Activated T-cell treated with anti-CD3 and anti-CD28 coated beads, Interleukin-2, amount 50 U/mL, for 1 hour (primary cell): ENCODE measurements around the gene OMA1.

Experiments used
- DNase-seq: peaks from one replicate; pipeline ENCODE4 v3.0.0-alpha.2; 2020

OMA1 gene

DNA sequence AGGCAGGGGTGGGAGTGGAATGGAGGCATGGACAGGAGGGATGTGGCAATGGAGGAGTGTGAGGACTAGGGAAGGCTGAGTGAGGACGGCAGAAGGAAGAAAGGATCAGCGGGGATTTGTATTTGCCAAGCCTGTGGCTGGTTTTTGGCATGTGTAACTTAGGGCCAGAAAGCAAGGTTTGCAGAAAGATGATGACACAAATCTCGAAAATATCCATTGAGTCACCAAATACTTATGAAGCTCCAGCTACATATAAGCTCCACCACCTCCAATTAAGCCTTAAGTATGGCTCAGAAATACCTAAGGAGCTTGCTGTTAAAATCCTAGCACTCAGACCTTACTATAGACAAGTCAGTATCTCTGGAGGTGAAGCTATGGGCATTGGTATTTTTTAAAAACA lies 90.1 kb downstream of the OMA1 start:
- DNase-seq: no peak

DNA sequence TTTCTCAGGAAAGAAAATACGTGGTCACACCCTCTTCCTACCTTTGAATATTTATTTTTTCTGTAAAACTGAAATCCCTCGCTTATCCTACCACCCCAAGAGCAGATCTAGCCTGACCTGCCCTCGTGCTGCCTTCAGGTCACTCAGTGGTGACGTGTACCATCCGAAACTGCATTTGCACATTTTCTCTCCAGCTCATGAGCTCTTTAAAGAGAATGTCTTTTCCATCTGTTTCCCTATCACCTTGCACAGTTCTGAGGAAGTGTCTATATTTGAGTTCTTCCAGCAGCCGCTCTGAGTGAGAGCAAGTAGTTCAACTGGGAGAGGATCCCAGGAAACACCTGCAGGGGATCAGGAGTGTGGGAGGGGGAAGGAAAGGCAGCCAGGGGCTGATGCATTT lies 91.7 kb downstream of the OMA1 start:
- no peak for DNase-seq

DNA sequence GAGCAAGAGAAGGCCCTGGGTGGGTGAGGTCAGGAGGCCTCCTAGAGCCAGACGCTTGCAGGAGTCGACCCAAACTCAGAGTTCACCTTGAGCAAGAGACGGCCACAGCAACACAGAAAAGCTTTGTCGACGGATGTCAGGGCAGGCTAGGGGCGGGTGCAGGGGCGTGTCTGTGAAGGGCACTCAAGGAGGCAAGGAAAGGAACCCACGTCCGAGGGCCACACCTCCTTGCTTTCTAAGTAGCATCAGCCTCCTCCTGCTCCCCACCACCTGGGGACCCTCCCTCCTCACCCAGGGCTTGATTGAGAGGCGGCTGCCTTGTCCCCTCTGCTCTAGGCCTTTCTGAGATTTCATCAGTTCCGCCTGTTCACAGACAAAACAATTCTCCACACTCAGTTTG lies 92.1 kb downstream of the OMA1 start:
- DNase-seq: no peak

DNA sequence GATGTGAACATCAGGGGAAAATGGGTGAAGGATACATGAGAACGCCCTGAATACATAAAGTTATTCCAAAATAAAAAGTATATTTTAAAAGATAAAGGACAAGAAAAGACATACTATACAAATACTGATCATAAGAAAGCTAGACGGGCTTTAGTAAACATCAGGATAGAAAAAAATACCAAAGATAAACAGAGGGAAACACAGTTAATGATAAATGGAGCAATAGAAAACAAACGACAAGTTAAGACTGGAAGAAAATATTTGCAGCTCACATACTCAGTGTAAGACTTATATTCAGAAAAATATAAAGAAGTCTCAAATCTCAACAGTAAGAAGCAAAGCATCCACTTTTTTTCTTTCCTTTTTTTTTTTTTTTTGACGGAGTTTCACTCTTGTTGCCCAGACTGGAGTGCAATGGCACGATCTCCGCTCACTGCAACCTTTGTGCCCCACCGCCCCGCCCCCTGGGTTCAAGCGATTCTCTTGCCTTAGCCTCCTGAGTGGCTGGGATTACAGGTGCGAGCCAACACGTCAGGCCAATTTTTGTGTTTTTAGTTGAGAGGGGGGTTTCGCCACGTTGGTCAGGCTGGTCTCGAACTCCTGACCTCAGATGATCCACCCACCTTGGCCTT lies 94.8 kb downstream of the OMA1 start:
- no peak for DNase-seq

DNA sequence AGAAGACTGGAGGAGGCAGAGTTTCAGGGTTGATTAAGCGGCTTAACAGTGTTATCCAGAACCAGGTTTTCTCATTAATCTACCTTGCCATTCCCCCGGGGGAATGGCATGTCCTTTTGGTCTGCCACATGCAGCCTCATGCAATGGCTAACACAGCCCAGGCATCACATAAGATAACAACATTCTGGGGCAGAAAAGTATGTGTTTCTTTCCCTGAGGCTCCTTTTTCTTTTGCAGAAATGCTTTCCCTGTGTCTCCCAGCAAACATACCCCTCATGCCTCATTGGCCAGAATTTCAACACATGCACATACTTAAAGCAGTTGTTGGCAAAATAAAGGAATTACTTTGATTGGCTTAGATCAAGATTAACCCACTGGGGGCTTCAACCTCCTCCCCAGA lies 98.6 kb downstream of the OMA1 start:
- no peak for DNase-seq

DNA sequence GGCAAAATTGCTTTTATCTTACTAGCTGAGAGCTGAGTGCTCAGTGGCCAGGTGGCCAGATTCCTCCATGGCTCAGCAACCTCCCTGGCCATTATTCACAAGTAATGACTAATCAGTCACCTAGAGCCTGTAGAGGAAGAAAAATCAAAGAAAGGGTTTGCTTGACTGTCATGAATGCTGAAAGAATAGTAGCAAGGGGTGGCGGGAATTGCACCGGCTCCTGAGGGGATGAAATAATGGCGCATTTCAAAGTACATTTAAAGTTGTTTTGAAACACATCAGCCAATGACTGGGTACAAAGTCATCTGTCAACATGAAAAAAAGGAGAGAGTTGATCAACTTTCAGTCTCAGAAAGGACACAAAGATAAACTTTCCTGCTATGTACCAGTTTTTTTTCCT lies 99.5 kb downstream of the OMA1 start:
- no peak for DNase-seq

DNA sequence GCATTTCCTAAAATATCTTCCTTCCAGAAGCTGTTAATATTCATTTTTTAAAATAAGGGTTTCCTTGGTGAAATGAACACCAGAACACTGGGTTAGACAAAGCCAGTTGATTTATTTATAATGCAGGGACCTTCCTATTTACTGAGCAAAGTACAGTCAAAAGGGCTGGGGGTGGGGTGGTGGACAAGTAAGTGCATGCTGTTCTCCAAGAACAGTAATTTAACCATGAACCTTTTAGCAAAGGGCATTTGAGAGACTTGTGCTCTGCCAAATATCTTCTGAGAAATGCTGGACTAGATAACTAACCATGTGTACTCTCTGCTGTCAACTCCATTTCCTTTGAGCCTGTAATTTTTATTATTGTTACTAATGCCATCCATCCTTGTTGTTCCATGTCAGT lies 100.2 kb downstream of the OMA1 start:
- DNase-seq: no peak

DNA sequence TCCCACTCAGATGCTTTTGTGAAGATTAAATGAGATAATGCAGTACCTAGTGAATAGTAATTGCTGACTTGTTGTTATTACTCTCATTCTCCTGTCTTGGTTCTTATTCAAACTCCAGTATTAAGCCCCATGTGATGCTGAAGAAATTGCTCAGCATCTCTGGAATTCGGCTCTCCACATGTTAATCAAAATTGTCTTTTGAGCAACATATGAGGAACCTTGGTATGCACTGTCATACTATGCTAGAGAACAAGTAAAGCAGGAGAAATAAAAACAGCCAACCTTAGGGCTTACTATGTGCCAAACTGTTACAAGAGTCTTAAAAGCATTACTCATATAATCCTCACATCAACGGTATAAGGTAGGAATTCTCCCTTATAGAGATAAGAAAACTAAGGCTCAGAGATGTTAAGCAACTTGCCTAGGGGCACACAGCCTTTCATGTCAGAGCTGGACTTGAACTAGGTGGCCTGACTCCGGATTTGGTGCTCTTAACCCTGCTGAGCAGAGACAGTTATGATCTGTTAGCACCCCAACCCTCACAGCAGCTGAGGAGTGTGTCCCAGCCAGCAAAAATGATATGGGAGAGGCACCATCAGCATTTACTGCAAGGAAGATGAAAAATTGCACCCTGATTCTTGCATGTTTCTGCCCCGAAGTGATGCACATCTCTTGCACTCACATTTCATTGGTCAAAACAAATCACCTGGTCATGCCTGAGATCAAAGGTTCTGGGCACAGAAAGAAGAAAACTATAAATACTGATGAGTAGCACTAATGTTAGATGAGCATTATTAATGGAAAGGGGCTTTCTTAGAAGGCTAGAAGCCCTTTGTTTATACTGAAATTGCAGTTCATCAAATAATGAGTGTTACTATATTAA lies 102.3 kb downstream of the OMA1 start:
- DNase-seq: no peak

DNA sequence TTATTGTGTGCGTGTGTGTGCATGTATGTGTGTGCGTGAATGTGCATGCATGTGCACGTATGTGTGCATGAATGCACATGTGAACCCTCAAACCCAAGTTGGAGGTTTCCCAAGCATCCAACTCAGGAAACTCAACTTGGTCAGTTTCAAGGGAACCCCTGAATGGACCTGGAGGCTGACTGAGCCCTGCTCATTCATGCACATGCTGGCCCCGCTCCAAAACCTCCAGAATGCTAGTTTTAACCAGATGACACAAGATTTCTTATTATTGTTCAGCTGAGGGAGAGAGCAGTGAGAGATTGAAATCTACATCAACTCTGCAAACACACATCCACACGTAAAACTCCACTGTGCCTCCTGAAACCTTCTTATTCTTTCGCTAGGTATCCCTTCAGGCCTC lies 104.4 kb downstream of the OMA1 start:
- no peak for DNase-seq

DNA sequence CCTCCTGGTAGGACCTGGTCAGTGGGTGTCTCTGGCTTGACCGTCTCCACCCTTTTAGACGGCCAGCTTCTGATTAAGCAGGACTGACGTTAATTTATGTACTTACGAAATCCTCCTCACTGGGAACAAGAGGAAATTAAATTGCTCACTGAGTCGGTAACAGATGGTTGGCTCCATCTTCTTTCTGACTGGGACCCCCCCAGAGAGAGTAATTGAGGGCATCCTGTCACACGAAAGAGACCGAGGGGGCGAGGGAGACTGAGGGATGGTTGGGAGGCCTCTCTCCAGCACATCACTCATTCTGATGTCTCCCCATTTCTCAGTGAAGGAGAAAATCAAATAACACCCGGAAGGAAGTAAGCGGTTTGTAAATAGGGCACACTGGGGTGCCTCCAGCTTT lies 104.8 kb downstream of the OMA1 start:
- DNase-seq: no peak

DNA sequence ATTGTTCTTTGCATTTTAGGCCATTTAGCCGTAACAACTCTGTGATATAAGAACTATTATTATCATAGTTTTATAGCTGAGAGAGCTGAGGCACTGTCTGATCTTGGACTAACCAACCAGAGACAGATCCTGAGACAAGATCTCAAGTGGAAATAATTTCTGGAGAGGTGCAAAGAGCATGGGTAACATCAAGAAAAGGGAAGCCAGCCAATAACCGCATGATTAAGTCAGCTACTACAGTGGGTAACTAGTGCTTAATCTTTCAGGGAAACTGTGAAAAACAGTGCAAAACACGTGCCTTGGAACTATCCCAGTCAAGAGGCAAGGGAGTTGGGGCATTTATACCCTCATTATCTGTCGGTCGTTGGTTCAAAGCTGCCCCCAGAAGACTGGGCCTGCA lies 105.8 kb downstream of the OMA1 start:
- no peak for DNase-seq

DNA sequence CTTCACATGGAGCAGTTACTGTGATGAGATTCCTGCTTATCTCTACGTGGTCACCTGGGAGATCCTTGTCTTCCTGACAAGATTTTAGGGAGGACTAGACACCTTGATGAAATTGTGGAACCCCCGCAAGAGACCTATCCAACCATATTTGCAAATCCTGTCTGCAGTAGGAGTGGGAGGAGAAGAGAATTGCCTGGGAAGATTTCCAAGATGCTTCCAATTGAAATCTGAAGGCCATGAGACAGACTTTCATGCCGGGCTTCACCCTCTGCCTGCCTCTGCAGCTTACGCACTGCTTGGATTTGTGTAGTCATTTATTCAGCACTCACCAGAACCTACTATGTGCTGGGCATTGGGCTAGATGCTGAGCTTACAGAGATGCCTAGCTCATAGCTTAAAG lies 106.6 kb downstream of the OMA1 start:
- no peak for DNase-seq

DNA sequence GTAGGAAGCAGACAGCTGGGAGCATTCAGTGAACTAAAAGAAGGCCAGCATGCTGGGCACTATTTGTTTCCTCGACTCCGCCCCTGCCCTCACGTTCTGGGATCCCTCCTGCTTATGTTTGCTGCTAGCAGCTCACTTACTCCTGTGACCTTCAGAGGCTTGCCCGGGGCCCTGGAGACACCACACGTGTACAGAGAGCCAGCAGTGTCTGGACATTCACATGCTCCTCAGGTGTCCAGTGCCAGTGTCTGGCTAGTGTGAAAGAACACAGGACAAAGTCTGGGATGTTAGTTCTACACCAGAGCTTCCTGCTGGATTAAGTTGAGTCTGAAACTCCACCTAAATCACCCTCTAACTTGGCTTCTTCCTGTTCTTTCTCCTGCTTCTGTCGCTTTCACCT lies 108.1 kb downstream of the OMA1 start:
- no peak for DNase-seq

DNA sequence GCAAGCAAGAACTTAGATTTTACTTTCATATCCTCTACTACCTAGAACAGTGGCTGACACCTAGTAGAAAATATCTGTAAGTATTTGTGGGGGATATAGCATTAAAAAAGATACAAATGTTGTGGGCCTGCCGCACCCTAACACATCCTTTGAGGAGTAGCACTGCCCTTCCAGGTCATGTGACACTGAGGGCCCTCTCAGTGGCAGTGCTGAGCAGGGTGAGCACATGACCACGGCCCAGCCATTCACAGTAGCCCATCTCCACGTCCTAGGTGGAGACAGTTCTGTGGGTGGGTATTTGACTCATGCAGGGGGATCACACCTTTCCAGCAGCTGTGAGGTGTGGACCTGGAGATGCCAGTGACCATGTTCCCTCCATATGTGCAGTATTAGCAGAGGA lies 108.9 kb downstream of the OMA1 start:
- DNase-seq: no peak

DNA sequence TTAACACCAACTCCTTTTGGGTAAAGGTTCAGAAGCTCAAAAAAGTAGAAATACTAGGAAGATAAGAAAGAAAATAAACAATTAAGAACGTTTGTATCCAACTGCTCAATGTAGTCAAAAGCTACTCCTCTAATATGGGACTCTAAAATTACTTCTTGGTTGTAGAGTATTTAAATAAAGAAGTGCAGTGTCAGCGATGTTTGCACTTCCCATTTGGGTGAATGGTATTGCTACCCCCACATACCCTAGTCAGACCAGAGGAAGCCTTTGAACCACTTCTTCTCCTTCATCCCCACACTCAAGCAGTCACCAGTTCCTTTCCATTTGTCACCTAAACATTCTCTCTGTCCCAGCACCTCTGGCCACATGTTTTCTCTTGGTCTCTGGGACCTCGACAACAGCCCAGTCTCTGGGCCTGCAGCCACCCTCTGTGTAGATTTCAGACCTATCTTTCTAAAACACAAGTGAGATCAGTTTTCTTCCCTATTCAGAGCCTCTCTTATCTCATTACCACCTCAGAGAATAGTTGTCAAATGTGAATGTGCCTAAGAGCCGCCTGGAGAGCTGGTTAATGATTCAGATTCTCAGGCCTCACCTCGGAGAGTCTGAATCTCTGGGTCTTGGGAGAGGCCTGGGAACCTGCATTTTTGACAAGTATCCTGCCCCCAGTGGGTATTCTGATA lies 109.8 kb downstream of the OMA1 start:
- DNase-seq: no peak

DNA sequence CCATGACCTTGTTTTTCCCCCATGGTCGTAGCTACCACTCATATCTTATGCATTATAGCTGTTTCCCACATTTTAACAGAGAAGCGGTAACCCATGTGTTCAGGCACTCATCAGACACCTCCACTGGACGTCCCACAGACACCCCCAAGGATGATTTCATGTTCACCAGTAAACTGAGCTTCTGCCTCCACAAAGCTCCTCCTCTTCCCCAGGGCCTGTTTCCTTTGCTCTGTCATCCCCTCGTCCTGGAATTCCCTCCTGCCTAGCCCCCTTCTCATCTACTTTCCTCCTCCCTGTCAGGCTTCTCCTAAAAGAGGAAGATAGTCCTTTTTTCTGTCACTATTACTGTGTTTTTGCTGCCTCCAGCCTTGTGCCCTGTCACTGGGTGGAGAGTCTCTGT lies 111.2 kb downstream of the OMA1 start:
- DNase-seq: no peak

DNA sequence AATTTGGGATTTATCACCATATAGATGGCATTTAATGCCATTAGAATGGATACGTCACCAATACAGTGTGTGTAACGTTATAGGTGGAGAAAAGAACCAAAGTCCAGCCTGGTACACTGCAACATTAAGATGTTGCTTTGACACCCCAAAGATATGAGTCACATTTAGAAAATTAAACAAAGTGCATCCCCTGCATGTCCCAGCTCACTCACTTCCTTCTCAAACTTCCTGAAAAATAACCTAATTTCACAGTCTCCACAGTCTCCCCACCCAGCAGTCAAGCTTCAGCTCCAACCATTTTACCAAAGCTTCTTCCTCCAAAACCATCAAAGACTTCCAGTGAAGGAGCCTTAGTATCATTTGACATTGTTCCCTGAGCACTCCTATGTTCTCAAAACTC lies 111.9 kb downstream of the OMA1 start:
- DNase-seq: no peak

DNA sequence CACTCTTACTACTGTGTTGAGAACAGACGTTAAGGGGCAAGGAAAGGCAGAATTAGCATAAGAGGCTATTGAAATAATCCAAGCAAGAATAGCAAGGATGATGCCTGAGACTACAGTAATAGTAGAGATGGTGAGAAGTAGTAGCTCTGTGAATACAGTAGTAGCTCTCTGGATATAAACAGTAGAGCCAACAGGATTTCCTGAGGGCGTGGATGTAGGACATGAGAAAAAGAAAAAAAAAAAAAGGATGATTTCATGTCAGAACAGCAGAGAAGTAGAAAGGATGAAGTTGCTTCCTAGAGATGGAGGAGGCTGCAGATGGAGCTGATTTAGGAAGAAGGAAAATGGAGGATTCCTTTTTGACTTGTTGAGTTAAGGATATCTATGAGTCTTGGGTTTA lies 112.3 kb downstream of the OMA1 start:
- no peak for DNase-seq

DNA sequence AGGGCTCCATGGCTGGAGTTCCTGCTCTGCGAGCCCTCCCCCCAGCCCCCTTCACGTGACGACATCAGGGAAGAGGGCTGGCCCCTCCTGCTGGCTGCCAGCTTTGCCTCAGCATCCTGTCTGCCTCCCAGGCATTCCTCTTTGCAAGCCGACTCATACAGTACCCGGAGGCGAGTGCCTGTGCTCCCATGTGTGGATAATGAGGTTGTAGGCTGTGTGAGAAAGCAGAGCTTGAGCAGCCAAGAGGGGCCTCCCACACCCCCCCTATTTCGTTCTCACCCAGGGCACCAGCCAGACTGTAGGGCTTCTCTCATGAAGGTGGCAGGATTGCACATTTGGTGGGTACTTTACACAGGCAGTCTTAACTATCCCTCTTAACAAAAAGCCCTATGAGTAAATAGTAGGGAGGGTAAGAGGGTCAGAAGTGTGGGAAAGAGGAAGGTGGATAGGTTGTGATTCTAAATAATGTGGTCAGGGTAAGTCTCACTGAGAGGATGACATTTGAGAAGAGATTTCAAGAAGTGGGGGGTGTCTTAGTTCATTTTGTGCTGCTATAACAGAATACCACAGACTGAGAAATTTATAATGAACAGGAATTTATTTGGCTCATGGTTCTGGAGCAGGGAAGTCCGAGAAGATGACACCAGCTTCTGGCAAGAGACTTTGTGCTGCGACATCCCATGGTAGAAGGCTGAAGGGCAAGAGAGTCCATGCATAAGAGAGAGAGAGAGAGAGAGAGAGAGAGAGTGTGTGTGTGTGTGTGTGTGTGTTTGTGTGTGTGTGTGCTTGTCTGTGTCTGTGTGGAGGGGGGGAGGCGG lies 113.5 kb downstream of the OMA1 start:
- DNase-seq: no peak

DNA sequence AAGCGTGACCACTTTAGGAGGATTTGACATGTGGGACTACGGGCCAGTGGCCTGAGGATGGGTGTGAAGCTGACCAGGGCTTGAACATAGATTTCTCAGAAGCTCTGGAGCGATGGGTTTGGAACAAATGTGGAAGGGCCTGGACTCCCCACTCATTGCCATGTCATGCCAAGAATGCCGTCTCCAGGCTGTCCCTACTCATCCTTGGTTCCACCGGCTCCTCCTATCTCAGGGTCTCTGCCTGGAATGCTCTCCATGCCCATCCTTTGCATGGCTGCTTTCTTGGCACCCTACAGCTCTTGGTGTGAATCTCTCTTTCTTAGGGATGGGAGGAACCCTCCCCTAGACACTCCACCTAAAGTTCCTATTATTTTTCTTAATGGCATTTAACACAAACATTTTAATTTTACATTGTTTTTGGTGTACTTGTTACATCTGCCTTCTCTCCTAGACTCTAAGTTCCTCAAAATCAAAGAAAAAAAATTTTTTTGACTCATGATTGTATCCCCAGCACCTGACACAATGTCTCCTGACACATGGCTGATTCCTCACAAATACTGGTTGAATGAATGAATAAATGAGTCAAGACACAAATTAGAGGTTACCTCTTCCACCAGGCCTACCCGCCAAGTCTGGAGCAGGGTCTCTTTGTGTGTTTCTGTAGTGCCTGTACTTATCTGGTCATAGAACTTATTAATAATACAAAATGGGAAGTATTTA lies 114.5 kb downstream of the OMA1 start:
- DNase-seq: no peak
